ENCODE results near the gene RSU1.

DNA sequence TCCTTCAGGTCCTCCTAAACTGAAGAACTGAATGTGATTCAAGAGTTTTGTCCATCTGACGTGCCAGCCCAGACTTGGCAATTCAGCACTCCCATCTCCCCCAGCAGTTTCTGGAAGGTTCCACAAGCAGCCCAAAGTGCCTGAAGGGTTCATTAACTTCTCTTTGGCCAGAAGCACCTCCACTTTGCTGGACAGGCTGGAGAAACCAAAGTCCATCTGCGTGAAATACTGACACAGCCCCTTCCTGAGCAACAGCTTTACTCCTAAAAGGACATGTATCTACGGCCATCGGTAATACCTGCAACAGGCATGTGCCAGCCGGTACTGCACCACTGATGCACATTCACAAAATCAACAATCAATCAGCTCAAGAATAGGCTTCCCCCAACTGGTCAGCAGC is 48.5 kb downstream of the RSU1 start:
- TF ChIP-seq, protein P1, sequence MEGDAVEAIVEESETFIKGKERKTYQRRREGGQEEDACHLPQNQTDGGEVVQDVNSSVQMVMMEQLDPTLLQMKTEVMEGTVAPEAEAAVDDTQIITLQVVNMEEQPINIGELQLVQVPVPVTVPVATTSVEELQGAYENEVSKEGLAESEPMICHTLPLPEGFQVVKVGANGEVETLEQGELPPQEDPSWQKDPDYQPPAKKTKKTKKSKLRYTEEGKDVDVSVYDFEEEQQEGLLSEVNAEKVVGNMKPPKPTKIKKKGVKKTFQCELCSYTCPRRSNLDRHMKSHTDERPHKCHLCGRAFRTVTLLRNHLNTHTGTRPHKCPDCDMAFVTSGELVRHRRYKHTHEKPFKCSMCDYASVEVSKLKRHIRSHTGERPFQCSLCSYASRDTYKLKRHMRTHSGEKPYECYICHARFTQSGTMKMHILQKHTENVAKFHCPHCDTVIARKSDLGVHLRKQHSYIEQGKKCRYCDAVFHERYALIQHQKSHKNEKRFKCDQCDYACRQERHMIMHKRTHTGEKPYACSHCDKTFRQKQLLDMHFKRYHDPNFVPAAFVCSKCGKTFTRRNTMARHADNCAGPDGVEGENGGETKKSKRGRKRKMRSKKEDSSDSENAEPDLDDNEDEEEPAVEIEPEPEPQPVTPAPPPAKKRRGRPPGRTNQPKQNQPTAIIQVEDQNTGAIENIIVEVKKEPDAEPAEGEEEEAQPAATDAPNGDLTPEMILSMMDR (IDR thresholded peaks at IDR 0.05) = no peak
- no peak for TF ChIP-seq POLR2A (IDR thresholded peaks at IDR 0.05)
